ENCODE data around the gene MAML2.

Gene MAML2

DNA sequence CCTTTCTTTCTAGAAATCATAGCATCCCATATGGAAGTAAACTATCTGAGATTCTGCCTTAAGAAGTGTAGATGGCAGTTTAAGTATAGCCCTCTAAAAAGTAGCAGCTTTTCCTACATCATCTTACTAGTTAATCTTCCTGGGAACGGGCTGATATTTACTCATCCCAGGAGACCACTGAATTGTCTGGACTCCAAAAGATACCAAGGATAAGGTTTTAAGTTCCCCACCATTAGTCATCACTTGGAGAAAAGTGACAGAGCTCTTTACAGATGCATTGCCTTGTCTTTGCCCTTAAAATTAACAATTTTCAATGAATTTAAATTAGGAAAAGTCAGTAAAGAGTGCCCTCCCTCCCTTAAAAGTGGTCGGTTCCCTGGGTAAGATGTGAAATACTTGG is 129.5 kb downstream of the MAML2 start:
- DNase-seq (ENCODE audit: low read depth in 3 of 3): no peak

DNA sequence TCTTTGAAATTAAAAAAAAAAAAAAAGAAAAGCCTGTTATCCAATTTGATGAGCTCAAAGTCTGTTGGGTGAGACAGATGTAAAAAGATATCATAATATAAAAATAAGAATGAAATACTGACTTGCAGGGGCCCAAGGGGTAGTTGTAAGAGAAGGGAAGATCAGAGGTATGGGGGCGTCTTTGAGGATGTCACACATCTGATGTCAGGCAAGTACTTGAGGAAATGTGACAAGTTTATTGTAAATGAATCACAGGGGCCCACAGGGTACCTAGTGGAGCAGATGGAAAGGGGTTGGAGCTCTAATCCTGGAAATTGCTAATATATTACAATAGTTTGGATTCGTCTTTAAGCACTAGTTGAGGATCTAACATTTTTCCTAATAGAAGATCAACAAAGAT is 131.6 kb downstream of the MAML2 start:
- no peak for DNase-seq (ENCODE audit: low read depth in 3 of 3)

- no peak for DNase-seq (ENCODE audit: low read depth in 3 of 3)
Observed at GRCh38 chr11:96207459-96208449, 135.2 kb downstream of the MAML2 start.

GRCh38 chr11:96206955-96207354 is 136.0 kb downstream of the MAML2 start:
- DNase-seq (ENCODE audit: low read depth in 3 of 3): no peak

GRCh38 chr11:96205460-96205809 is 137.6 kb downstream of the MAML2 start:
- no peak for DNase-seq (ENCODE audit: low read depth in 3 of 3)

GRCh38 chr11:96204721-96205459 is 138.1 kb downstream of the MAML2 start:
- no peak for DNase-seq (ENCODE audit: low read depth in 3 of 3)

GRCh38 chr11:96204366-96204659 is 138.7 kb downstream of the MAML2 start:
- DNase-seq (ENCODE audit: low read depth in 3 of 3): no peak

- DNase-seq (ENCODE audit: low read depth in 3 of 3): no peak
Observed at GRCh38 chr11:96203567-96204365, 139.2 kb downstream of the MAML2 start.

DNA sequence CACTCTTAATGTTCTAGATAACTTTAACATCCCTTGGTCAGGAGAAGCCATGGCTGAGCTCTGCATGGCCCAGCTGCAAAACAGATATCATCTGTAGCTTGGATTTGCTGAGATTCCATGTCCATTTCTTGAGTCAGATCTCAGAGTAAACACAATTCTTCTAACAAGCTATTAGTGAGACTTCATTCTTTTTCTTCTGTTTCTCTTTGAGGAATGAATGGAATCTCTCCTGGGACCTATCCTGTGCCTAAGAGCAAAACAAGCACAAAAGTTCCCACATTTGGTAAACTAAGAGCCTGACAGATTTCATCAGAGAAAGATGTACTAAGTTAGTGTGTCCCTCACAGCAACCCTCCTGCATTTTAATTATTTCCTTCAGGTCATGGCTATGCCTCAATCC is 142.8 kb downstream of the MAML2 start:
- DNase-seq (ENCODE audit: low read depth in 3 of 3): no peak

DNA sequence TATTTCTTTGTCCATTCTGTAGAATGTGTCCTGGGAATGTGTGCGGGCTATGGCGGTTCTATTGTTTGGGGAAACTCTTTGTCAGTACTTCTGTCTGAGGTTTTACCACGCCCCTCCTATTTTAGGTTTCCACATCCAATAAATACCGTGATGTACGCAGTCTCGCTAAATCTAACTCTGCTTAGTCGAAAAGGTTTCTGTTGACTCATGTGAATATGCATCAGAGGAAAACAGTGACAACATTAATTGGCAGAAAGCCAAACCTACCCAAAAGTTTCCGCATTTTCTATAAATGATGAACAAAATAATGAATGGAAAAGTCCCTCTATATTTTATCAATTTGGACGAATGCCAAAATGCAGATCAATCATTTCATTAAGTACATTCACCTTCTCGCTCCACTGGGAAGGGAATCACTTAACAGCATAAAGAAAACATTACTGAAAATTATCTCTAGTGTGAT is 143.4 kb downstream of the MAML2 start:
- peak in 1 of 3 experiments; percentile 44 for DNase-seq (ENCODE audit: low read depth in 3 of 3)

GRCh38 chr11:96197801-96198701 is 144.9 kb downstream of the MAML2 start:
- DNase-seq (ENCODE audit: low read depth in 3 of 3): no peak

- no peak for DNase-seq (ENCODE audit: low read depth in 3 of 3)
Observed at GRCh38 chr11:96197103-96197502, 145.9 kb downstream of the MAML2 start.

DNA sequence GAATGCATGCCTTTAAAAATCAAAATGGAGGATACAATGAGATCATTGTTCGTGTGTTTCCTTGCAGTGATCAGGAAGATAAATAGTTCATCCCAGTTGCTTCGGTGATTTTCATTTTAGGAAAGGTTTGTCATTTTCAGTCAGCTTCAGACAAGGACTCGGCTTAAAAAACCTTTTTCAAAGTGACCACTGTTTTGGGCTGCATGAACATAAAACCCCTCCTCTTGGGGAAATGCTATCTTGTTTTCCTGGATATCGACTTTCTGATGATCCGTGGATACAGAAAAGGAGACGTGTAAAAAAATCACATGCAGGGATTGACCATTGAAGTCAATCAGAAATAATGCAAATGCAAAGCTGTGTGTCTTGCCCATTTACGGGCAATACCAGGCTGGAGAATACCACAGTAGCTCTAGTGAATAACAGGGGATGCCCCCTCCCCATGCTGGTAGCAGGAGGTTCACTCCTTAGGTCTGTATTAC is 146.8 kb downstream of the MAML2 start:
- no peak for DNase-seq (ENCODE audit: low read depth in 3 of 3)

GRCh38 chr11:96195671-96196070 is 147.3 kb downstream of the MAML2 start:
- no peak for DNase-seq (ENCODE audit: low read depth in 3 of 3)

DNA sequence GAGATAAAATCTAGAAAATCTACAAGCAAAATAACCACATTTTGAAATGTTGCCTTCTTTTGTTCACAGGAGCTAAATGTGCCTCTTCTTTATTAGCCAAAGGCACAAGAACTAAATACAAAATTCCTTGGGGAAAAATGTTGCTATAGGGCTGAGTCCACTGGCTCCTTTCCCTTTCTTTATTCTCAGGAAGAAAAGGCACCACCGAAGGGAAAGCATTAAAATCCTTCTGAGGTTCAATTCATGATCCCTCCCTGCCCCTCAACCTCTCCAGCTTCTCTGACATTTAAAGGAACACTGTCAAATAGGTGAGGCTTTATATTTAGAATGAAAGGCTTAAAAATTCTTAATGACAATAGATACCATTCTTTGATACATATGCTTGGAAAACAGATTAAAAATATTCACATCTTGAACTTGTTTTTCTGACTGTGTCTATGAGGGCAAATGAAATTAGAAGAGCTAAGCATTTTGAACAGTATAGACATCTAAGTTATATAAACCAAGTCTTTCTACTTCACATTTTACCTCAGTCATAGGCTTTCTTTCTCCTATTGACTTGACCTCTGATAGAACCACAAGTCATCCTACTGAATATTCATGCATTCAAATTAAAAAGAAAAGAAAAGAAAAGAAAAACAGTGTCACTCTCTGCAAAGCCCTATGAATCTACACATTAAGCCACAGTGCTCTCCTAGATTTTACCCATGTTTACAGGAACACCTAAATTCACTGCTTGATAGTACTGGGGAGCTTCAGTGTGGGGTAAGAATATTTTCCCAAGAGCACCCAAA is 148.2 kb downstream of the MAML2 start:
- no peak for DNase-seq (ENCODE audit: low read depth in 3 of 3)

- DNase-seq (ENCODE audit: low read depth in 3 of 3): no peak
Observed at GRCh38 chr11:96193745-96194443, 149.1 kb downstream of the MAML2 start.

GRCh38 chr11:96191752-96192151 is 151.2 kb downstream of the MAML2 start:
- no peak for DNase-seq (ENCODE audit: low read depth in 3 of 3)

DNA sequence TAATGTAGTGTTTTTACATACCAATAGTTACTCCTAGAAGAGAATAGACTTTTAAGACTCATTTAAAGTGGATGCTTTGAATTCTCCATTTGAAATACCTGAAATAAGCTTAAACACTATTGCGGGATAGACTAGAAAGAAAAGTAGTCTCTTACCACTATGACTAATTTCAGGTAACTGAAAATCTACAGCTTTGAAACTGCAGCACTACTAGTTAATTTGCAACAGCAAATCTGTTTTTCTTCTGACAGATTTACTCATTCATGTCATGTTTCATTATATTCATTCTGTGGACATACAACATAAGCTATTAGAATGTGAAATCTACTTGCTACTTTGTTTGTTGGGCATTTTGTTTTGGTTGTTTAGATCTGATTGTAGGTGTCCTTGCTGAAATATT is 153.6 kb downstream of the MAML2 start:
- DNase-seq (ENCODE audit: low read depth in 3 of 3): no peak

GRCh38 chr11:96188243-96189006 is 154.6 kb downstream of the MAML2 start:
- peak in 1 of 3 experiments; percentile 27 for DNase-seq (ENCODE audit: low read depth in 3 of 3)
